Thoracic aorta (tissue), 2 donors: ENCODE data around the gene IP6K2. TPM values are rescaled to one million over a fixed set of nuclear protein-coding genes. Genes with fewer than 3 reads are reported as not detected.

Experiments used
- ATAC-seq: fragments of 150-250 bp; one replicate; pipeline ENCODE4 v1.8.0; 2017; ENCODE audit warnings: low read depth; ENCODE audit not compliant: insufficient number of reproducible peaks, low FRiP score
- DNase-seq: peaks from one replicate; pipeline ENCODE4 v3.0.0-alpha.2; 2020; ENCODE audit warnings: low spot score
- H3K27ac ChIP-seq, 2 donors: fragments of 200-600 bp; sonication (generic); 1 replicate in 1 of 2; 2 replicates in 1 of 2; pipeline ENCODE4 v1.5.1; 2016; ENCODE audit warnings: mild to moderate bottlenecking in 2 of 2, moderate library complexity in 2 of 2
- H3K27me3 ChIP-seq: fragments of 200-600 bp; sonication (generic); replicated peaks from 2 replicates; pipeline ENCODE4 v1.6.0; 2016; ENCODE audit warnings: mild to moderate bottlenecking; ENCODE audit not compliant: insufficient read depth
- H3K36me3 ChIP-seq: fragments of 200-600 bp; sonication (generic); one replicate; pipeline ENCODE4 v1.5.1; 2016
- H3K4me1 ChIP-seq, 2 donors: fragments of 200-600 bp; sonication (generic); 1 replicate in 1 of 2; 2 replicates in 1 of 2; pipeline versions ENCODE4 v1.5.1 to v1.6.0; 2016; ENCODE audit warnings: low read depth in 2 of 2, mild to moderate bottlenecking in 1 of 2; ENCODE audit not compliant: control insufficient read depth in 1 of 2
- H3K4me3 ChIP-seq: fragments of 200-600 bp; sonication (generic); 2 replicates; pipeline ENCODE4 v1.5.1; 2016; ENCODE audit warnings: mild to moderate bottlenecking
- H3K9me3 ChIP-seq: fragments of 200-600 bp; sonication (generic); 2 replicates; pipeline ENCODE4 v1.5.1; 2016
- total RNA-seq, 2 donors: library from RNA; depleted of rRNA; stranded (reverse); fragments of >200 nt; gene quantifications; one replicate each; pipeline versions ENCODE4 v1.1.0 to v1.2.3, GENCODE V29; 2016
- TF ChIP-seq, protein P1 (sequence below): fragments of 200-600 bp; sonication (generic); IDR thresholded peaks from one replicate; pipeline ENCODE4 v1.5.1; 2019; ENCODE audit warnings: antibody characterized with exemption

Gene IP6K2
- total RNA-seq, 2 donors from 2014 or later = 38.3 to 90.7 TPM

DNA sequence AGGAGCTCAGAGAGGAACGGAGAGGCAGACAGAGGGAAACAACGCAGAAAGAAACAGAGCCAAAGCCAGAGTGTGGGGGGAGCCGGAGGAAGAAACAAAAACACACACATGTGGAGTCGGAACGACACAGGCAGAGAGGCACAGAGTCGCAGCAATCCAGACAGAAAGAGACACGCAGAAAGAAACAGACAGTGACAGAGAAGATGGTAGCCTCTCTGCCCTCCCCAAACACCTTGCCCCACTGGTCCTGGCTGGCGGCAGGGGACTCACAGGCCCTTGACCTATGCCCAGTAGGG, 33.0 kb downstream of the IP6K2 start:
- ATAC-seq (no peak), DNase-seq (no peak)
- H3K27ac ChIP-seq = peak overlapping the region; percentile 73
- H3K4me1 ChIP-seq = peaks cover 21 to 39% of the 10 kb centered on the region in 2 donors
- peaks cover 38% of the 10 kb centered on the region for H3K36me3 ChIP-seq
- H3K27me3 ChIP-seq = no peaks in the 10 kb centered on the region
- no peaks in the 10 kb centered on the region for H3K9me3 ChIP-seq
- TF ChIP-seq, protein P1, sequence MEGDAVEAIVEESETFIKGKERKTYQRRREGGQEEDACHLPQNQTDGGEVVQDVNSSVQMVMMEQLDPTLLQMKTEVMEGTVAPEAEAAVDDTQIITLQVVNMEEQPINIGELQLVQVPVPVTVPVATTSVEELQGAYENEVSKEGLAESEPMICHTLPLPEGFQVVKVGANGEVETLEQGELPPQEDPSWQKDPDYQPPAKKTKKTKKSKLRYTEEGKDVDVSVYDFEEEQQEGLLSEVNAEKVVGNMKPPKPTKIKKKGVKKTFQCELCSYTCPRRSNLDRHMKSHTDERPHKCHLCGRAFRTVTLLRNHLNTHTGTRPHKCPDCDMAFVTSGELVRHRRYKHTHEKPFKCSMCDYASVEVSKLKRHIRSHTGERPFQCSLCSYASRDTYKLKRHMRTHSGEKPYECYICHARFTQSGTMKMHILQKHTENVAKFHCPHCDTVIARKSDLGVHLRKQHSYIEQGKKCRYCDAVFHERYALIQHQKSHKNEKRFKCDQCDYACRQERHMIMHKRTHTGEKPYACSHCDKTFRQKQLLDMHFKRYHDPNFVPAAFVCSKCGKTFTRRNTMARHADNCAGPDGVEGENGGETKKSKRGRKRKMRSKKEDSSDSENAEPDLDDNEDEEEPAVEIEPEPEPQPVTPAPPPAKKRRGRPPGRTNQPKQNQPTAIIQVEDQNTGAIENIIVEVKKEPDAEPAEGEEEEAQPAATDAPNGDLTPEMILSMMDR = no peak
- peak overlapping the region; percentile 99 for H3K4me3 ChIP-seq

DNA sequence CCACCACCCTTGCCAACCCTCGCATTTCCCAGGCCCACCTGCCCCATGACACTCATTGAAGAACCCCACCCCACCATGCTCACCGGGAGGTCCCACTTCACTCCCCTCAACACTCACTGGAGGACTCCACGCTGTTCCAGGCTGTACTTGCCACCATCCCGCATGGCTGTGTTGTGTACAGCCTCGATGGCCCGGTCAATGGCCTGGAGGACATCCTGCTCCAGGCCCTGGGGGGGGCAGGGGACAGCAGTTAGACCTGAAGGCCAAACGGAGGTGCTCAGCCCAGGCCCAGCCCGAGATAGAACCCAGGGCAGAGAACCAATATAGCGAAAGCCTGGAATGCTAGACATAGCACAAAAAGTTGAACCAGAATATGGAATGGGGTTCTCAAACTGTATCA, 34.2 kb downstream of the IP6K2 start:
- ATAC-seq (no peak), DNase-seq (no peak)
- peak overlapping the region in 1 of 2 donors; percentile 73 for H3K27ac ChIP-seq

DNA sequence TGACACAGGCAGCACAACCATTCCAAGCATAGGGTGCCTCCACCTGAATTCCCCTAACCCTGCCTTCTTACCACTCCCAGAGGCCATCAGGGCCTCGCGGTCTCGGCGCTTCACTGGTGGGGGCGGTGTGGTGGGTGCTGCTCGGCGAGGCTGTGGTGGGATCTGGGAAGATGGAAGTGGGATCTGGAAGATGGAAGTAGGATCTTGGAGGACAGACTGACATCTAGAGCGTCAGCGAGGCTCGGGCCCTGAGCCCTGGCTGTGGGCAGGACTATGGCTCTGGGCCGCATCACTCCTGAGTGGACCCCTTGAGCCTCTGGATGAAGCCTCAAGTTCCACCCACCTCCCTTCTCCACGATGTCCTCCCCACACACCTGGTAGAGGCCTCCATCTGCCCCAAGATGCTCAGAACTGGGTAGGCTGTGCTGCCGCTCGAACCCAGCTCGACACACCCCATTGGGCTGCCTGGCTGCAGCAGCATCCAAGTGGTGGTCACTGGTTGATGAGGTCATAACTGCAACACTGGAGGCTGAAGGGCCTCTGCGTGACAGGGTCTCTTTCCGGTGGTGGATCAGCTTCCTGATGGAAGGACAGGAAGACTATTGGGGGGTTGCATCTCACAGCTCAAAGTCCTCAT, 34.9 kb downstream of the IP6K2 start:
- Histone ChIP-seq H3K36me3 (peaks cover 37% of the 10 kb centered on the region), H3K27ac (no peak overlapping the region), H3K9me3 (no peaks in the 10 kb centered on the region), H3K27me3 (no peaks in the 10 kb centered on the region), H3K4me3 (no peak overlapping the region), H3K4me1 (peaks cover 21 to 33% of the 10 kb centered on the region in 2 donors)
- TF ChIP-seq, protein P1 = no peak
- no peak for DNase-seq
- no peak for ATAC-seq

More for the DNA sequence above, 34.2 kb downstream of the IP6K2 start:
- Histone ChIP-seq H3K9me3 (no peaks in the 10 kb centered on the region), H3K4me3 (no peak overlapping the region), H3K27me3 (no peaks in the 10 kb centered on the region), H3K36me3 (peaks cover 37% of the 10 kb centered on the region), H3K4me1 (peaks cover 21 to 39% of the 10 kb centered on the region in 2 donors)
- TF ChIP-seq, protein P1 = no peak

DNA sequence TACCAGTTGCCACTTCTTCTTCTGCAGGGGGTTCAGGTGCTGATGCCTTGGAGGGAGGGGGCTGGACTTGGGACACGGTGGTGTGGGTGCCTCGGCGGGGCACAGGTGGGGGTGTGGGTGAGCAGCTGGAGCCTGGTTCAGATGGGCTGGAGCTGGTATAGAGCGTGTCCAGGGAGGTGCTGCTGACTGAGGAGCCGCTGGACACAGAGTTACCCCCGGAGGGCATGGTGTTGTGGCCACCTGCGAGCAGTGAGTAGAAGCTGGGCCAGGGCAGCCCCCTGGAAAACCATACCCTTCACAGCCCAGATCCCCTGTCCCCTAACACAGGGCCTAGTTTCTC, 35.5 kb downstream of the IP6K2 start:
- peaks cover 19 to 27% of the 10 kb centered on the region in 2 donors for H3K4me1 ChIP-seq
- H3K4me3 ChIP-seq = no peak overlapping the region
- H3K27me3 ChIP-seq = no peaks in the 10 kb centered on the region
- peaks cover 43% of the 10 kb centered on the region for H3K36me3 ChIP-seq
- ATAC-seq (no peak), DNase-seq (no peak)
- no peaks in the 10 kb centered on the region for H3K9me3 ChIP-seq
- TF ChIP-seq, protein P1 = no peak
- H3K27ac ChIP-seq = no peak overlapping the region

DNA sequence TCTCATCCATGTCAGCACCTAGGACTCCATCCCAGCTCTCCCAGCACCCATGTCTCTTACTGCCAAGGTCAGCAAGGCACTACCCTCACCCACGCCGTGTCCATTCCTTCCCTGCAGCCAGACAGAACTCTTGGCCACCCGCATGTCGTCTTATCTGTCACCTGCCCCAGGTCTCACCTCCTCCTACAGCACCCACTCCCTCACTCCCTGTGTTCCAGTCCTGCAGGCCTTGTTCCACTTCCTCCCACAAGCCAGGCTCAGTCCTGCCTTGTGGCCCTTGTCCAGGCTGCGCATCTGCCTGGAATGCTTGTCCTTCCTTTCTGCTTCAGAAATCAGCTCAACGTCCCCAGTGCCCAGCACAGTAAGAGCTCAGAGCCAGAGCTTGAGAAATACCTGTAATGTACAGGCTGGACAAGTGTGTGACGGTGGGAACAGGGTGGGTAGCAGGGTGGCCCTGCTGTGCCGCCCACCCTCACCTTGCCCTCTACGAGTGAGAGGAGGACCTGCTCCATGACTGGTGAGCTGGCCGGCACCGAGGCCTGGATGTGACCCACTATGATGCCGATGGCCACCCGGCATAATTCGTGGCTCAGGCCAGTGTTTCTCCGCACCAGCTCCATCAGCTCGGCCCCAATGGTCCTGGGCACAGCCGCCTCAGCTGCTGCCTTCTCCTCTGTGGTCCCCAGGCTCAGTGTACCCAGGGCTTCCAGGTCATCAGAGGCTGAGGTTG, 36.0 kb downstream of the IP6K2 start:
- Histone ChIP-seq H3K4me1 (peaks cover 14 to 22% of the 10 kb centered on the region in 2 donors), H3K36me3 (peaks cover 45% of the 10 kb centered on the region), H3K9me3 (no peaks in the 10 kb centered on the region), H3K27me3 (no peaks in the 10 kb centered on the region), H3K27ac (no peak overlapping the region), H3K4me3 (no peak overlapping the region)
- TF ChIP-seq, protein P1 = no peak
- ATAC-seq (no peak), DNase-seq (no peak)
